H54 (cell line): ENCODE measurements around the gene SERBP1.

Experiments used
- DNase-seq: peaks from one replicate; pipeline ENCODE4 v3.0.0; 2011; ENCODE audit warnings: low spot score, mixed read lengths; ENCODE audit not compliant: insufficient read length
- FAIRE-seq: peaks from 3 replicates; lab custom pipeline; 2011; peaks lifted over from hg19 to GRCh38; lab: Jason Lieb, UNC
- POLR2A ChIP-seq: IDR thresholded peaks from 2 replicates; pipeline ENCODE4 v1.6.1; 2011; ENCODE audit warnings: low read depth, mild to moderate bottlenecking, low read length

The SERBP1 gene

DNA sequence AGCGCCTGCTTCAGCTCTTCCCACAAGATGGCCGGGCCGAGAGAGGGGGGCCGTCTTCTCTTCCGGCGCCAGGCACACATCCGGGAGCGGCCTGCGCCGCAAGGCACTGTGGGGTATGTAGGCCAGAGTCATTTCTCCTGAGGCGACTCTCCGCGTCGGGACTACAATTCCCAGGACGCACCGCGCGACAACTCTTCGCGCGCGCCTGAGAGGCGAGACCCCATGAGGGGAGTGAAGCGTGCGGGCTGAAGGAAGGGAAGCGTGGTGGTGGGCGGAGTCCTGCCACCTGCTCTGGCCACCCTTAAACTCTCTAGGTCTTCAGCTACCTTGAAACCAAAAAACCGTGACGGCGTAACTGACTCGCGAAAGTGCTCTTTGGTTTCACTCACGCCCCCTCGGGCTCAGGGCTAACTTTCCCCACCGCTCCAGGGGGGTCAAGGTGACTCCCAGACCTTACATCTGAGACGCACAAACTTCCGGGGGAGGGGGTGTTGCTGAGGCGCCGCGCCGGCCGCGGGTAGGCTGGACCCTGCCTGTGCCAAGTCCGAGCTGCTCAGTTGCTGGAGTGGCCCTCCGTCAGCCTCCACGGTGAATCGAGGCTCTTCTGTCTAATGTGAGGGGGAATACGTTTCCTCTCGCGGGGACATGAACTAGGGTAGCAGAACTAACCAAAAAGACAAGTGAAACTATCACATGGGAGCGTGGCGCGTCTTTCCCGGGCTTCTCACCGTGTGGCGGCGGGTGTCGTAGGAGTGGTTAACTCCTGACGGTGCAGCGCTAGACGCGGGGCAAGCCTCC lies at the start of gene SERBP1:
SERBP1 (minus strand) TSS at position 45 of the 798 bp plus-strand sequence. CDS start 102 bp downstream, outside the sequence.
- no peak; the same call in none of the 2 replicates for TF ChIP-seq POLR2A
- peak; percentile 95 for FAIRE-seq
- DNase-seq = peak; percentile 74

DNA sequence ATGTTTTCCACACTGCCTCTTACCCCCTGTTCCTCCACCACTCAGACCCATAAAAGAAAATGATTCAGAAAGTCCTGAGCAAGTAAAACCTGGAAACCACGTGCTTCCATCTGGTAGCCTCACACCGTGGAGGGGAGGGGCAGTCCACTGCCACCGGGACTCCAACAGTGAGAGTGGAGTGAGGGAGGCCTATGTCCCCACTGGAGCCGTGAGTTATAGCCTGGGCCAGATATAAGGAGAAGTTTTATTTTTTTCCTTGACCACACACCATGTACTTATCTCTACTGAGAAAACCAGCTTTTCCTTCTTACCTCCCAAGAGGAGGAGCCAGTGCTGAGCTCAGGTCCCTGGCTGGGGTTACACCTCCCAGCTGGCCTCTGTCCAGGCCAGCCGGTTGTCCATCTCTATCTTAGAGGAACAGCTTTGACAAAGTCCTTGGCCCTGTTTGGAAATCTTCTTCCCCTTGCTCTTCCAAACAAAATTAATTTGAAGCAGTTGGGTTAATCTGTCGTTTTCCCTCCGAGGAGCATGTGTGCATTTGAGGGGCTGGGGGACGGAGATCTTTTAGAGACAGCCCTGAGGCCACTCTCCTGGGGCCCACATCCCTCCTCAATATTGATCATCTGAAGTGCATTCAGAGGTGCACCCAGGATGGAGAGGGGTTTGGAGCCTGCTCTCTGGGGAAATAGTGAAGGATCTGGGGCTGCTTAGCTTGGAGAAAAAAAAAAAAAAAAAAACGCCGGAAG lies 49.1 kb upstream of the SERBP1 start:
- no peak for TF ChIP-seq POLR2A
- peak; percentile 73 for FAIRE-seq
- no peak for DNase-seq

DNA sequence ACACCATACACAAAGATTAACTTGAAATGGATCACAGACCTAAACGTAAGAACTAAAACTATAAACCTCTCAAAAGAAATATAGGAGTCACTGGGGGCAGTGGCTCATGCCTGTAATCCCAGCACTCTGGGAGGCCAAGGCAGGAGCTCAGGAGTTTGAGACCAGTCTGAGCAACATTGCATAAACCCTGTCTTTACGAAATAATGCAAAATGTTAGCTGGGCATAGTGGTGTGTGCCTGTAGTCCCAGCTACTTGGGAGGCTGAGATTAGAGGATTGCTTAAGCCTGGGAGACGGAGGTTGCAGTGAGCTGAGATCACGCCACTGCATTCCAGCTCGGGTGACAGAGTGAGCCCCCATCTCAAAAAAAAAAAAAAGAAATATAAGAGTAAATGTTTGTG lies 46.7 kb upstream of the SERBP1 start:
- no peak for TF ChIP-seq POLR2A
- DNase-seq (no peak), FAIRE-seq (no peak)

DNA sequence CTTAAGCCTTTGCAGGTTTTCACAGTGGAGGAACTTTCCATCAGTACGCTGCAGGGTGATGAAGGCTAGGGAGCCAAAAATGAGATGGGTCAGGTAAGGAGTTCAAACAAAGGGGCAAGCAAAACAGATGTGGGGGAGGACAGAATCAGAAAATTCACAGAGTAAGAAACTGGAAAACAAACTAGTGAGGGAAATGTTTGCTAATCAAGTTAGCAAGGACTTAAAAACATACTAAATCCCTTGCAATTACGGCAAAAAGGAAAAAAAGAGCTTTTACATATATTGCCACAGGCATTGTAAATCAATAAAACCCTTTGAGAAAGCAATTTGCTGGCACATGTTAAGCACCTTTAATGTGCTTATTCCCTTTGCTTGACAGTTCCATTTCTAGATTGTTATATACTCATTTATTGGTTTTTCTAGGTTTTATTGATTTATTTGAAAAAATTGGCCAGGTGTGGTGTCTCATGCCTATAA lies 45.8 kb upstream of the SERBP1 start:
- TF ChIP-seq POLR2A = no peak
- FAIRE-seq (no peak), DNase-seq (no peak)

DNA sequence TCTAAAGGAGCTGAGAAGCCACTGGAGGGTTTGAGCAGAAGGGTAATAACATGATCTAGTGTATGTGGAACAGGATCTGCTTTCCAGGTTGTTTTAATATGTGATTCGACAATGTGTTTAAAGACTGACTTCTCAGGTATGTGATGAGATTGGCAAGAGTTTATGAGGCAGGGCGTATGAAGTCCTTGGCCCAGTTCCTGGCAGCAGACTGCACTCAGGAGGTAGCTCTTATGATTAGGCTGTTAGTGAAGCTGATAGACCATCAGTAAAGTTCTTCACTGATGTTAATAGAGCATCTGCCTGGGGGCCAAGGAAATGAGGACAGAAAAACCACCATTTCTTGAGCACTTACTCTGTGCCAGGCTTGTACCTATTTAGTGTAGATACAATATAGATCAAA lies 41.9 kb upstream of the SERBP1 start:
- DNase-seq = no peak
- no peak for FAIRE-seq
- no peak for TF ChIP-seq POLR2A

DNA sequence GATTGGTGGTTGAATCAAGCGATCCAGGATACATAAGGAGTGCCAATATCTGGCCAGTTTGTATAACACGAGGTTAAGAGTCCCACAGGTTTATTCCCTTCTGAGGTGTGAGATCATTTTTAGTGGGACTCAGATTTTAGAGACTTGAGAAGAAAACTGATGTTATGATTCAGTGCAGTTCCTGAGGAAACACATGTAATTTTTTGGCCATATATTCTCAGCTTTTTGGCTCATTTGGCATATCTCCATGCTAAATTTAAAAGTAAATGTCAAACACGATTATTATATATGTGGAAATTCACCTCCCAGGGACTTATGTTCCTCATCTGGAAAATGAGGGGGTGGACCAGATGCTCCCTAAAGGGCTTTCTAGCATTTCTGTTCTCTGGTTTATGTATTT lies 39.2 kb upstream of the SERBP1 start:
- no peak for DNase-seq
- no peak for FAIRE-seq
- TF ChIP-seq POLR2A = no peak

DNA sequence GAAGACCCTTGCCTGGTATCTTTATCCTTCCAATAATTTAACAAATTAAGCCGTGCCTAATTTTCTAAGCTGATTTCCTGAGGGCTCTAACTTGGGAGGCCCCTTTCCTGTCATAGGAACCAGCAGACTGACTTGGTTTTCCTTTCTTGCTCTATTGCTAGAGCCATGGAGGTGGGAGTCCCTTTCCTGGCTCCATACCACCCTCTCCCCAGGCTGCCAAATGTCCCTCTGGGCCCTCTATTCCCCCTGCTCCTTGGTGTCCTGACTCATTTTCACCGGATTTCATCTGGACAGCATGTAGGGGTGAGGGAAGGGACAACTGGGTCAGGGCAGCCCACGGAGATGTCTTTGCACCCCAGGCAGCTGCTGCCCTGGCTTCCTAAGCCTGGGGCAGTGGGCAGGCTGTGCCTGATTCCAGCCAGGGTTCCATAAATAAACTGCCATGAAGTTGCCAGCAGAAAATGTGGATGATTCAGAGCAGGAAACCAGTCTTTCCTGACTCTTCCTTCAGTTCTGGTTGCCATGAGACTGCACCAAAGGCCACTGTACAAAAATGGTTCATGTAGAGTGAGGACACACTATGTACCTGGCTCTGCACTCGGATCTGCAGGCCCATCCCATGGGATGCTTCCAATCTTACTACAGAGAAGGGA lies 38.0 kb upstream of the SERBP1 start:
- TF ChIP-seq POLR2A = no peak
- peak; percentile 14 for DNase-seq
- FAIRE-seq = no peak

DNA sequence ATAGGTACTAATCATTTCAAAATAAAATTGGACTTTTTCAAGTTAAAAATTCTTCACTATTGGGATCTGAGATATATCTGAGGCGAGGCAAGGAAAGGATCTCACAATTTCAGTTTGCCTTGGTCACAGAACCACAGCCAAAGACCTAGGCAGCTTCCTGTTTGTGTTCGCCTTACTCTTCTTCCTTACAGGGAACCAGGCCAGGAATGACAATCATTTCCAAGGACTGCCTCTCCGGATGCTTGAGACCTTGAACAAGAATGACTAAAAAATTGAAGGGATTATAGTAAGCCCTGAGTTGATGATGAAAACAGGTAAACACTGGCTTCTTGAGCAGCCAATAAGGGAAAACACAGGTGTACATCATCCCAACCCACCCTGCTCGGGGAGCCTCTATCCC lies 35.2 kb upstream of the SERBP1 start:
- FAIRE-seq (no peak), DNase-seq (no peak)
- no peak for TF ChIP-seq POLR2A

DNA sequence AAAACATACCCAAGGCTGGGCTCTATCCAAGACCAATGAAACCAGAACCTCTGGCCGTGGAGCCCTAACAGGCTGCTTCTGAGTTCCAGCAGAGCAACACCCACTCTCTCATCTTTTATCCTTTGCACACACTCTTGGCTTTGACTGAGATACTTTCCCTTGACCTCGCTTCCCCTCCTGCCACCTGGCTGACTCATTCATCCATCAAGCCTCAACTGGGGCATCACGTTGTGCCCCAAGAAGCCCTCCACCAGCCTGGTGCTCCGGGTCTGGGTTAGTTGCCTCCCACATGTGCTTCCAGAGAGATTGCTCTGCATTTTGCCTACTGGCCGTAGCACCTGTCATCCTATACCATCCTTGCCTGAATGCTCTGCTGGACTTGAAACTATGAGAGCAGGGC lies 34.5 kb upstream of the SERBP1 start:
- FAIRE-seq (no peak), DNase-seq (no peak)
- TF ChIP-seq POLR2A = no peak

DNA sequence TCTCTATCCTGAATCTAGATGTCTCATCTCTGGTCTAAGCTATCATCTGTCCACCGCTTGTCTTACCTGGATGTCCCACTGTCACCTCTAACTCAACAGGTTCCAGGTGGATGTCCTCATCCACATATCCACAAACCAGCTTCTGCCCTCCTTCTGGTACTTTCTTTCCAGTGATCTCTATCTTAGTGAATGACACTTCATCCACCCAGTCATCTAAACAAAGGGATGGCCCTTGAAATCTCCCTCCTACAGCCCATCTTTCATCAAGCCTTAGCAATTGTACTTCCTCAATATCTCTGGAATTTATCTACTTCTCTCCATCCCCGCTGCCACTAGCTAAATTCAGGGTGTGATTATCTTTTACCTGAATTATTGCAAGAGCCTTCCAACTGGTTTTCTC lies 33.9 kb upstream of the SERBP1 start:
- DNase-seq = no peak
- FAIRE-seq = no peak
- TF ChIP-seq POLR2A = no peak

DNA sequence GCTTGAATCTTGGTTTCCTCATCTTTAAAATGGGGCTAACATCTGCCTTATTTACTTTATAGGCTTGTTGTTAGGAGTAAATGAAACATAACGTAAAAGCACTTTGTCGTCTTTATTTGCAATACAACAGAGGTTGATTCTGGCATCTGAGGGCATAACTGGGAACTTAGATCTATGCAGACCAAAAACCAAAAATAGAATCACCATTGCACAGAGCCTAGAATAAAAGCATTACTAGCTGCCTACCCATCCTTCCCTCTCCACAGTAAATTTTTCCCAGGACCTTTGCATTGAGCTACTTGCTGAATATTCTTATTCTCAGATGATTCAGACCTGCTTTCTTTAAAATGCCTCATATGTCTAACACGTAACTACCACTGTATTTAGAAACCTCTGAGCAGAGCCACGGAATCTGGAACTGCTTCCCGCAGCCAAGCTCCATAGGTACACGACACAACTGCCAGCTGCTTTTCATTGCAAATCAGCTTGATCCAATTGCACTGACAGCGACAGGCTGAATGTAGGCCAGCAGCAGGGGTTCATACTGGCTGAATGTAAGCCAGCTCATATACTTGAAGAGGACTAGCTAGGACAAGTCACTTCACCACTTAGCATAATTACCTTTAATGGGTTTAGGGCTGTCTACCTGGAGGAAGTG lies 33.2 kb upstream of the SERBP1 start:
- FAIRE-seq (no peak), DNase-seq (no peak)
- no peak for TF ChIP-seq POLR2A

DNA sequence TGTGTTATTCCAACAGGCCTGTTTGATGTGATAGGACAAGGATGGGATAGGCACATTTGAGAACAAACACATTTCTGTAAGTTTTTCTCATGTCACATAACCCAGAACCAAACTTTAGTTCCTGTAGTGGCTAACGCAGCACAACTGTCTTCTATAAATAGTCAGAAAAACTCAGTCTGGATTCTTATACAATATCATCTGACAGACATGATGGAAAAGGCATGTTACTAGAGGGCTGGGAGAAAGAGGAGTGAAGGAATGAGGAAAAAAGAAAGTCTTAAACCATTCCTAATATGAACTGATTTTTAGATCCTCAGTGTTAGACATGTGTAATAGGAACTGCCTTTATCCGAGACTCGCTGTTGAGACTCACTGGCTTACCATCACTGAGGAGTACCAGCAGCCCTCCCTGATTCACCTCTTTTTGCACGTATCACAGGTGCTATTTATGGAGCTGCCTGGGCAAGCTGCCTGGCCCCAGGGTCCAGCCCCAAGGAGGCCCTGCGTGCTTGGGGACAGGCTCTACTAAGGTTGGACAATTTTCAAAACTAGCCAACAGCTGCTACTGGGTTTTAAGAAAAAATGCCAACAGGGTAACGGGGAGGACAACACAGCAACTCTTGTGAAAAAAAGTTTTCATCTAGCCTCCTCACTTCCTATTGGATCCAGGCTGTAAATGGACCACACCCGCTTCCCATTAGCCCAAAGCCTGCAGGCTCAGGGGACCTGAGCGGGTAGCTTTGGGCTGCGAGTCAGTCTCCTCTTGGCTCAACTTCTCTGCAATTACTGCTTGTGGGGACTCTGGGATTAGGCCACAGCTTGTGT lies 30.7 kb upstream of the SERBP1 start:
- no peak for TF ChIP-seq POLR2A
- FAIRE-seq (no peak), DNase-seq (no peak)

DNA sequence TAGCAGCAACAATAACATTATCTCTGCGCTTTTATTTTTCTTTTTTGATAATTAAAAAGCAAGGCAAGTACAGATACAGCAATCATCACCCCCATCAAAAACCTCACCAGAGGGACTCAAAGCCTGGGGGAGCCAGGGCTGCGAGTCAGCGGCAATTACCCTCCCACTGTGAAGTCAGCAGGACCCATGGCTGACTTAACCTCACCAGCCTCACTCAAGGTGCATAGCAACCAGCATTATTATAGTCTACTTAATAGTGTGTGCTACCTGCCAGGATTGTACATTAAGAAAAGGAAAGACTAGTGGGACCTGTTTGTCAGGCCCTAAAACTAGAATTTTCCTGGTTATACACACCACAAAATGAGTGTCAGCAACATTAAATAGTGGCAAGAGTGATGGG lies 28.9 kb upstream of the SERBP1 start:
- DNase-seq = no peak
- TF ChIP-seq POLR2A = no peak
- no peak for FAIRE-seq
